H9 (cell line): ENCODE measurements around the gene NEURL3. TPM values are rescaled to one million over a fixed set of nuclear protein-coding genes. Genes with fewer than 3 reads are reported as not detected.

Experiments used
- DNase-seq: peaks from one replicate; pipeline ENCODE4 v3.0.0-alpha.2; 2017
- H2AFZ ChIP-seq: one replicate; pipeline ENCODE4 v1.6.1; 2013; ENCODE audit warnings: mild to moderate bottlenecking, low read length, control low read depth, moderate library complexity
- H2AK5ac ChIP-seq: 2 replicates; pipeline ENCODE4 v1.6.1; 2013; ENCODE audit warnings: low read length, control low read depth, mixed read lengths; ENCODE audit not compliant: insufficient read length
- H2BK120ac ChIP-seq: one replicate; pipeline ENCODE4 v1.6.1; 2013; ENCODE audit warnings: low read depth, mild to moderate bottlenecking, low read length, control low read depth, inconsistent platforms; ENCODE audit not compliant: poor library complexity, severe bottlenecking
- H2BK12ac ChIP-seq: 2 replicates; pipeline ENCODE4 v1.6.1; 2013; ENCODE audit warnings: low read length, control low read depth, mixed read lengths, low read depth; ENCODE audit not compliant: insufficient read length
- H2BK15ac ChIP-seq: 2 replicates; pipeline ENCODE4 v1.6.1; 2013; ENCODE audit warnings: low read depth, low read length, control low read depth
- H2BK20ac ChIP-seq: one replicate; pipeline ENCODE4 v1.6.1; 2013; ENCODE audit warnings: low read depth, mild to moderate bottlenecking, low read length, control low read depth, inconsistent platforms; ENCODE audit not compliant: poor library complexity, severe bottlenecking
- H2BK5ac ChIP-seq: 2 replicates; pipeline ENCODE4 v1.6.1; 2013; ENCODE audit warnings: low read length, control low read depth, mixed read lengths; ENCODE audit not compliant: insufficient read length
- H3K14ac ChIP-seq: 2 replicates; pipeline ENCODE4 v1.6.1; 2013; ENCODE audit warnings: low read length, control low read depth; ENCODE audit not compliant: insufficient read depth
- H3K18ac ChIP-seq: 2 replicates; pipeline ENCODE4 v1.6.1; 2013; ENCODE audit warnings: low read depth, mild to moderate bottlenecking, mixed read lengths, low read length, control low read depth; ENCODE audit not compliant: insufficient read length
- H3K23ac ChIP-seq: 2 replicates; pipeline ENCODE4 v1.6.1; 2013; ENCODE audit warnings: low read length, control low read depth, mixed read lengths, low read depth; ENCODE audit not compliant: insufficient read length
- H3K23me2 ChIP-seq: 2 replicates; pipeline ENCODE4 v1.6.1; 2013; ENCODE audit warnings: low read depth, mild to moderate bottlenecking, mixed read lengths, low read length, control low read depth; ENCODE audit not compliant: insufficient read length, poor library complexity, severe bottlenecking
- H3K27ac ChIP-seq: 2 replicates; pipeline ENCODE4 v1.5.1; 2013; ENCODE audit warnings: low read length, control low read depth, mixed read lengths, low read depth; ENCODE audit not compliant: insufficient read length
- H3K27me3 ChIP-seq: 2 replicates; pipeline ENCODE4 v1.6.1; 2013; ENCODE audit warnings: low read length, control low read depth, inconsistent platforms; ENCODE audit not compliant: insufficient read depth
- H3K4ac ChIP-seq: 2 replicates; pipeline ENCODE4 v1.6.1; 2013; ENCODE audit warnings: low read depth, mild to moderate bottlenecking, control low read depth, inconsistent platforms, low read length, moderate library complexity
- H3K4me1 ChIP-seq: 2 replicates; pipeline ENCODE4 v1.6.1; 2013; ENCODE audit warnings: low read length, control low read depth, inconsistent platforms; ENCODE audit not compliant: insufficient read depth
- H3K4me2 ChIP-seq: 2 replicates; pipeline ENCODE4 v1.6.1; 2013; ENCODE audit warnings: low read length, control low read depth, mixed read lengths; ENCODE audit not compliant: insufficient read length, insufficient read depth
- H3K56ac ChIP-seq: 2 replicates; pipeline ENCODE4 v1.6.1; 2013; ENCODE audit warnings: low read depth, mild to moderate bottlenecking, mixed read lengths, low read length, control low read depth; ENCODE audit not compliant: insufficient read length
- H3K79me1 ChIP-seq: 2 replicates; pipeline ENCODE4 v1.6.1; 2013; ENCODE audit warnings: low read depth, mild to moderate bottlenecking, moderate library complexity, low read length, control low read depth, inconsistent platforms; ENCODE audit not compliant: insufficient read depth, poor library complexity, severe bottlenecking
- H3K79me2 ChIP-seq: 2 replicates; pipeline ENCODE4 v1.6.1; 2013; ENCODE audit warnings: low read length, control low read depth, inconsistent platforms; ENCODE audit not compliant: insufficient read depth
- H3K9ac ChIP-seq: 2 replicates; pipeline ENCODE4 v1.6.1; 2013; ENCODE audit warnings: low read length, control low read depth, mixed read lengths; ENCODE audit not compliant: insufficient read length; ENCODE audit errors: extremely low read depth
- H3K9me3 ChIP-seq: one replicate; pipeline ENCODE4 v1.6.1; 2013; ENCODE audit warnings: low read depth, low read length, inconsistent platforms; ENCODE audit not compliant: control insufficient read depth
- H3T11ph ChIP-seq: one replicate; pipeline ENCODE4 v1.6.1; 2013; ENCODE audit warnings: mild to moderate bottlenecking, low read length, control low read depth, inconsistent platforms
- H4K20me1 ChIP-seq: one replicate; pipeline ENCODE4 v1.6.1; 2013; ENCODE audit not compliant: control insufficient read depth, insufficient read length, insufficient read depth
- H4K5ac ChIP-seq: 2 replicates; pipeline ENCODE4 v1.6.1; 2013; ENCODE audit warnings: low read depth, mild to moderate bottlenecking, mixed read lengths, low read length, control low read depth; ENCODE audit not compliant: insufficient read length
- H4K8ac ChIP-seq: replicated peaks from 2 replicates; pipeline ENCODE4 v1.6.1; 2013; ENCODE audit warnings: low read length, control low read depth, mixed read lengths, low read depth; ENCODE audit not compliant: insufficient read length
- H4K91ac ChIP-seq: 2 replicates; pipeline ENCODE4 v1.6.1; 2013; ENCODE audit warnings: low read depth, mild to moderate bottlenecking, moderate library complexity, mixed read lengths, low read length, control low read depth; ENCODE audit not compliant: insufficient read length
- H3K27ac Mint-ChIP-seq, 3 experiments: 2 replicates in 2 of 3; 3 replicates in 1 of 3; pipeline ENCODE4 v1.8.0; 2020 to 2021; ENCODE audit warnings: mixed read lengths in 3 of 3, mild to moderate bottlenecking in 1 of 3, moderate library complexity in 1 of 3
- H3K27me3 Mint-ChIP-seq: 2 replicates; pipeline ENCODE4 v1.8.0; 2021; ENCODE audit warnings: low read depth, mild to moderate bottlenecking, moderate library complexity, mixed read lengths
- H3K36me3 Mint-ChIP-seq, 3 experiments: 2 replicates in 2 of 3; 3 replicates in 1 of 3; pipeline ENCODE4 v1.8.0; 2020 to 2021; ENCODE audit warnings: low read depth in 3 of 3, mixed read lengths in 3 of 3; ENCODE audit not compliant: insufficient read depth in 1 of 3
- H3K4me1 Mint-ChIP-seq, 2 experiments: 2 replicates each; pipeline ENCODE4 v1.8.0; 2020; ENCODE audit warnings: mixed read lengths in 2 of 2
- H3K4me3 Mint-ChIP-seq, 2 experiments: 2 replicates in 1 of 2; 3 replicates in 1 of 2; pipeline ENCODE4 v1.8.0; 2020 to 2021; ENCODE audit warnings: mild to moderate bottlenecking in 2 of 2, mixed read lengths in 2 of 2, moderate library complexity in 1 of 2
- H3K9me3 Mint-ChIP-seq, 2 experiments: 2 replicates in 1 of 2; 3 replicates in 1 of 2; pipeline ENCODE4 v1.8.0; 2020; ENCODE audit warnings: mild to moderate bottlenecking in 2 of 2, mixed read lengths in 2 of 2, moderate library complexity in 1 of 2
- CTCF ChIP-seq: fragments of 200-600 bp; sonication (generic); conservative IDR thresholded peaks from 3 replicates; pipeline ENCODE4 v1.8.0; 2021; ENCODE audit warnings: antibody characterized with exemption, mild to moderate bottlenecking
- WGBS: extraction: QIAGEN DNeasy Blood & Tissue Kit; methylation state at CpG from one replicate; pipeline ENCODE4 v1.1.7; 2013; ENCODE audit warnings: missing lambda C conversion rate, low lambda C conversion rate, mixed read lengths; ENCODE audit not compliant: insufficient read length; ENCODE audit errors: extremely low coverage; 5-methylcytosine and 5-hydroxymethylcytosine counted together
- total RNA-seq: library from RNA; stranded (reverse); gene quantifications from 2 replicates; pipeline ENCODE4 v1.2.1, GENCODE V29; 2021

NEURL3 gene
- total RNA-seq, 1 experiment from 2014 or later: not detected

- no peak overlapping the region for H2BK20ac ChIP-seq
- no peak for DNase-seq
- H3K4me3 Mint-ChIP-seq: no peak overlapping the region
These were observed 1.4 kb downstream of the NEURL3 start for GRCh38 chr2:96503637-96504243.

More at GRCh38 chr2:96503637-96504243, 1.4 kb downstream of the NEURL3 start:
- Histone ChIP-seq H3K9me3 (no peaks in the 10 kb centered on the region), H3K27me3 (no peaks in the 10 kb centered on the region; the same call in 1 of the 2 replicates), H3K9ac (no peak overlapping the region), H2AK5ac (no peak overlapping the region), H3K4me1 (no peaks in the 10 kb centered on the region), H3K18ac (no peak overlapping the region), H3K4ac (no peak overlapping the region), H2BK12ac (no peak overlapping the region), H2BK120ac (no peak overlapping the region), H2AFZ (no peak overlapping the region), H3K56ac (no peak overlapping the region), H4K5ac (no peak overlapping the region), H4K20me1 (no peaks in the 10 kb centered on the region), H3K79me2 (no peaks in the 10 kb centered on the region), H4K91ac (no peak overlapping the region), H2BK15ac (no peak overlapping the region), H3K14ac (no peak overlapping the region), H3T11ph (no peak overlapping the region), H3K79me1 (no peaks in the 10 kb centered on the region), H4K8ac (no peak overlapping the region), H3K23ac (no peak overlapping the region), H2BK5ac (no peak overlapping the region), H3K27ac (no peak overlapping the region), H3K23me2 (no peaks in the 10 kb centered on the region), H3K4me2 (no peak overlapping the region)
- no peak for TF ChIP-seq CTCF
- no peak overlapping the region for H3K27ac Mint-ChIP-seq
- H3K4me1 Mint-ChIP-seq: peaks cover 14 to 19% of the 10 kb centered on the region in 2 experiments
- no peaks in the 10 kb centered on the region for H3K36me3 Mint-ChIP-seq
- no CpG with 5 or more reads among the region's 12 CpGs for WGBS
- peaks cover 13% of the 10 kb centered on the region for H3K27me3 Mint-ChIP-seq
- no peaks in the 10 kb centered on the region; a peak in 1 of 5 replicates for H3K9me3 Mint-ChIP-seq
